ENCODE data around the gene MYH1.

MYH1 gene

DNA sequence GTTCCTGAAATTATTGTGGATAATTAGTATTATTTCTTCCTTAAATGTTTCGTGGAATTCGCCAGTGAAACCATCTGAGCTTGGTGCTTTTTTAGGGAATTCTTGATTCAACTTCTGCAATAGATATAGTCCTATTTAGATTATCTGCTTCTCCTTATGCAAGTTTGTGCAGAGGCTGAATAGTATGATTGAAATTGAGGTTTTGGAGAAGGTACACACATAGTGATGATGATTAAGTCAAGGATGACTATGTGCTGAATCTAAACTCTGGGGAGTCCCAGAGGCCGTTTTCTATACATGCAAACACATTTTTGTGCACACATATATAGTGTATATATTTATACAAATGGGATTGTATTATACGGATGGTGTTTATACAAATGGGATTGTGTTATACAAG lies 43.8 kb downstream of the MYH1 start:
- DNase-seq = no peak

DNA sequence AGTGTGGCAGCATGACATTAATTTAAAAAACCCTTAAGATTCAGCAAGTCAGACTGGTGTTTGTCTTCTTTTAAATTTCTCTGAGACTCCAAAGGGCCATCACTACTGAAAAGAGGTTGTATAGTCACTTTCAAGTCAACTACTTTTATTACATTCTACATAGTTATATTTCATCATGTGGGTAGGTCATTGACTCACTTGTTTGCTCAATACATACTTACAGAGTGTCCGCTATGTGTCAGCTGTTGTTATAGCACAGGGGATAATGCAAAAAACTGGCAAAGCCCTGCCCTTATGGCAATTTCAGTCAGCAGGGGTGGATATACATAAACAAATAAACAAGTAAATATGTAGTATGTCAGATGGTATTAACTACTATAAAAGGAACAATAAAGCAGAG lies 46.5 kb downstream of the MYH1 start:
- DNase-seq = no peak

DNA sequence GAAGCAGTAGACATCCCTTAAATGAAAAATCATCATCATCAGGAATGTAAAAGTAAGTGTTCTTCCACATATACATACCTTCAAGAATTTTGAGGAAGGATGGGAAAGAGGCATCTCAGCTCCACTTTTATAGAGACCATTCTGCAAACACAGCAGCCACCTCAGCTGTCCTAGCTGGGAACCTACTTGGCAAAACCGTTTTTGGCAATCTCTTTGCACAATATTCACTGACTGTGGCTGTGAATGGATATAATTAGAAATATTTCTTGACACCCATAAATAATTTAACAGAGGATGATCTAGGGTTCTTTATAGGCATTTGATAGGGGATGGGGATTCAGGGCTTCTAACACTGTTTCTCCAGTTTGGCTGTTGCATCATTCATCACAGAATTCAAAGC lies 48.9 kb downstream of the MYH1 start, which contains the start of gene MYH4:
MYH4 (minus strand) TSS at position 101 of the 400 bp plus-strand sequence. CDS start 2,814 bp downstream, outside the sequence.
- DNase-seq = no peak

DNA sequence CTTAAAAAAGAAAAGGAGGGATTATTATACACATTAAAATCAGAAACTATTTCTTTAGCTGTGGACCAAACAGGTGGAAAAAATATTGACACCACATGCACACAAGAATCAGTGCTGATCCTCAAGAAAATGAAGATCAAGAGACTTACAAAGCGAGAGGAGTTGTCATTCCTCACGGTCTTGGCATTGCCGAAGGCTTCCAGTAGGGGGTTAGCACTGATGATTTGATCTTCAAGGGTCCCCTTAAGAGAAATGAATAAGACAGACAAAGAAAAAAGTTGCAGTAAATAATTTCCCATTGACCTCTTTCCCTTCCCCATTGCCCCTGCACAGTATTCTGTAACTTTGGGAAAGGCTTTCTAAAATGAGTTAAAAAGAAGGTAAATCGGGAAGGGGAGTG lies 54.9 kb downstream of the MYH1 start:
- DNase-seq = no peak

DNA sequence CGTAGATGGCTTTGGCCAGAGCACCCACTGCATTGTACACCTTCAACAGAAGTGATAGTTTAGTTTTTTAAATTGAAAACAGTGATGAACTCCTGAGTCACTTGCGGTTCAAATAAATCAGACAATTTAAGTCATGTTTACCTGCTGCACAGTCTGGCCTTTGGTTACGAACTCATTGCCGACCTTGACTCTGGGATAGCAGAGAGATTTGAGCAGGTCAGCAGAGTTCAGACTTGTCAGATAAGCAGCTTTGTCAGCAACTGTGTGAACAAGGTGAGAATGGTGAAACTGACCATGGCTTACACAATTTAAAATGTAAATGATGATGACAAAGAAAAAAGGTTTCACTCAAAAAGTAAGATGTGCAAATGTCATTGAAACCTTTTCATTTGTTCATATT lies 58.3 kb downstream of the MYH1 start:
- no peak for DNase-seq

DNA sequence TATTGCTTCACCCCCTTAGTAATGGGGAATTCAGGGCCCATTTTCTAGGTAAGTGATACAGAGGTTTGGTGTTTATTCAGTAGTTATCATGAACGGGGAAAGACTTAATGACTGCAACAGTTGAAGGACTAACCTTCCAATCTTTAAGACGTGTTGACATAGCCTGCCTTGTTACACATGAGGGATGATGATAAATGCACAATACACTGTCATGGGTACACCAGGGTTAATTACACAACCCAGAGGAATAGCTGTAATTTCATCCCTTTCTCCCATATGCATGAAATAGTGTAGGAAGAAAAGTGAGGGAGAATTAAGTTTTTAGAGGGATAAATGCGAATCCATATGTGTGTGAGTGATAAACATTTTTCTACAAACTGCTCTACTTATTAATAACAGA lies 59.6 kb downstream of the MYH1 start:
- no peak for DNase-seq

DNA sequence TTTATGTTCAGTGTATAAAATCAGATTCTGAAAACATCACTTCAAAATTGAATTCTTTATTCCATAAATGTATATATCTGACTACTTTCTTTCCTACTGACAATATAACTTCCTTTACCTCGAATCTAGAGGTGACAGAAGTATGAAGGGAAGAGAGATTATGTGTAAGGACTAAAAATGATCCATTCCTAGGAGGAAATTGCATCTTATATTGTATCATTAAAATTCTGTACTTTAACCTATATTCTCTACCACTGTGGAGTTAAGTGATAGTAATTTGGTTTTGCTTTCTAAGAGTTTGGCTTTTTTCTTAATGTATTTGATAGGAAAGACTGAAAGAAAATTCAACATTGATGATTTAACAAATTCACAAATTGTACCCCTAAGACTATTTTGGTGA lies 60.4 kb downstream of the MYH1 start:
- no peak for DNase-seq

DNA sequence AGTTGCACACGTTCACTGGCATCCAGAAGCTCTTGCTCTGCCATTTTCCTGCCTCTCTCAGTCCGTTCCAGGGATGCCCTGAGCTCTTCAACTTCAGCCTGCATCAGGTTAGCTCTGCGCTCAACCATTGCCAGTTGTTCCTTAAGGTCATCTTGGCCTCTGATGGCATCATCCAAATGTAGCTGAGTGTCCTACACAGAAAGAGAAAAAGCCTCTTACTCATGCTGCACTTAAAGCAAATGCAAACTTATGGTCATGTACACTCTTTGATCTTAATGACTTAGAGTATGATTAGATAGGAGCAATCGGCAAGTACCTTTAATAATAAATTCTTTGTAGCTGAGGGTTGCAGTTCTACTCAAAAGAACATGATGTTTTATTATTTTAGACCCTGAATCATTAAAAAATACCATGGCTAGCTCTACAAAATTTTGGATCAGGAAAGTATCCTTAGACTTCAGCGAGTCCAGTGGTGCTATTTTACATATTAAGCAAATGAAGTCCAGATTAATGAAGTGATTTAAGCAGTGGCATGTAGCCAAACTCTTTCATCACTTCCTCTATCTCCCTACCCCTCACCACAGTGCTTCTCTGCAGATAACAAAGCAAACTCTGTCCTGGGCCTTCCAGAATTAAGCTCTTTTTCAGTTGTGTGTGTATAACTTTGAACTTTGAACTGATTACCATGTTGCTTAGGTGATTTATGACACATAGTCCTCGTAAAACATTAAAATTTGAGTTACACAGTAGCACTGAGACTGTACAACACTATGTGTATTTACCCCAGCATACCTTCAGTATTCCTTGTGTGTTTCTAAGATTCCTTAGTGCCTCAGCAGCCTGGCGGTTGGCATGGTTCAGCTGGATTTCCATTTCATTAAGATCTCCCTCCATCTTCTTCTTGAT lies 71.1 kb downstream of the MYH1 start:
- no peak for DNase-seq
